Subcutaneous preadipocyte (primary cell): Measurements from ENCODE around the gene PRCC. TPM values are rescaled to one million over a fixed set of nuclear protein-coding genes. Genes with fewer than 3 reads are reported as not detected.

Source experiments
- total RNA-seq: library from RNA; depleted of rRNA; stranded (reverse); fragments of >200 nt; gene quantifications from 2 replicates; pipeline ENCODE4 v1.2.3, GENCODE V29; 2012

The PRCC gene, protein sequence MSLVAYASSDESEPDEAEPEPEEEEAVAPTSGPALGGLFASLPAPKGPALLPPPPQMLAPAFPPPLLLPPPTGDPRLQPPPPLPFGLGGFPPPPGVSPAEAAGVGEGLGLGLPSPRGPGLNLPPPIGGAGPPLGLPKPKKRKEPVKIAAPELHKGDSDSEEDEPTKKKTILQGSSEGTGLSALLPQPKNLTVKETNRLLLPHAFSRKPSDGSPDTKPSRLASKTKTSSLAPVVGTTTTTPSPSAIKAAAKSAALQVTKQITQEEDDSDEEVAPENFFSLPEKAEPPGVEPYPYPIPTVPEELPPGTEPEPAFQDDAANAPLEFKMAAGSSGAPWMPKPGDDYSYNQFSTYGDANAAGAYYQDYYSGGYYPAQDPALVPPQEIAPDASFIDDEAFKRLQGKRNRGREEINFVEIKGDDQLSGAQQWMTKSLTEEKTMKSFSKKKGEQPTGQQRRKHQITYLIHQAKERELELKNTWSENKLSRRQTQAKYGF
- total RNA-seq = 17.3 and 21.7 TPM in 2 replicates

DNA sequence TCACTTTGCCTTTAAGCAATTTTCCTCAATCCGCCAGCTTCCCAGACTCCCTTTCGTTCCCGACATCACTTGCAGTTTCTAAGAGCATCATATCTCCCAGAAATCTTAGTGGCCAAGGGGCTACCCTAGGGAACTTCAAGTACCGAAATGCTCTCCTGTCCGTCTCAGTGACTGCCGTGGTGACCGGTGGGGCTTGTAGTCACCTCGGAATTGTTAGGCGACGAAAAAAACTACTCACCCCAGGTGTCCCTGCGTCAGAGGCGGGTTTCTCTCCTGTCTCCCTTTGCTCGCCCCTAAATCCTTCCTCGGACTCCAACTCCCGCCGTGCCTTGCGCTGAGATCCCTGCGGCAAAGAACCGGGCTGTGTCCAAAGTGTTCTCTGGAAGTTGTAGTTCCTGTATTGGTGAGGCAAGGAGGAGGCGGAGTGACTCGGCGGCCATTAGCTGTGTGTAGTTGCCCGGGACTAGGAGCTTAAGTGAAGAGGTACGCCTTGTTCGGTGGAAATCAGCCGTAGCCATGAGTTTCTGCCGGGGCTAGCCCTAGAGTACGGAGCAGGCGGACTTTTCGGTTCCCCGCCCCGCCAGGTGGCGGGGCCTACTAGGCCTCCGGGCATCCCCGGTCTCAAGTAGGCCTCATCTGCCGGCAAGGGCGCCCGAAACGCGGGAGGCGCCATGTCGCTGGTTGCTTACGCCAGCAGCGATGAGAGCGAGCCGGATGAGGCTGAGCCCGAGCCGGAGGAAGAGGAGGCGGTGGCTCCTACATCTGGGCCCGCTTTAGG, at the start of gene PRCC:
Gene PRCC (plus strand): TSS at position 435 of the 778 bp plus-strand sequence. CDS start 237 bp downstream, at position 672.

DNA sequence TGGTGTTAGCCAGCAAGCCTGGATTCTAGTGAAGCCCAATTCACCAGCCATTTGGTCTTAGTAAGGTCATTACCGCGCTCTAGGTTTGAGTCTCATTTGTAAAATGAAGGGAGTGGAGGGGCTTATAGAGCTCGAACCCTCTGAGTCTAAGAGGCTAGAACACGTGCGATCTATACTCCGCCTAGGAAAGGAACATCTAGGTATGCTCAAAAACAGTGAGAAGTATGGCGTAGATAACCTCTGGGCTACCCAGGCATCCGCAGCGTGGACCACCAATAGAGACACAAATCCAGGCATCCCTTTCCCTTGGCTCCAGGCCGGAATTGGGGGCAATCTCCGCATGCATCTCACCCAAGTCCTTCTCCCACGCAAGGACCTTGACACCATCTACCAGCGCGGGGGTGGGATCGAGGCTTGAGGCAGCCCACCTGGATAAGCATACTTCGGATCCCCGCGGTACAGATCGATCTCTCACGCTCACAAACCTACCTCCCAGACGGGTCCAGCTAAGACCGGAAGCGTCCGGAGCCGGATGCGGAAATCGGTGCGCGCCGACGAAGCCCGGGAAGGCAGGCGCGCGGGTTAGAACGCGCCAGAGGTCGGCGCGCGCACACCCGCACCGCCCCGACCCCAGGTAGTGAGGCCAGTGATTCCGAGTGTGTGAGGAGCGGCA, 39.3 kb upstream of the PRCC start, which contains the start of gene METTL25B:
Gene METTL25B (plus strand): TSS at position 544 of the 673 bp plus-strand sequence. CDS start 636 bp downstream, outside the sequence.

DNA sequence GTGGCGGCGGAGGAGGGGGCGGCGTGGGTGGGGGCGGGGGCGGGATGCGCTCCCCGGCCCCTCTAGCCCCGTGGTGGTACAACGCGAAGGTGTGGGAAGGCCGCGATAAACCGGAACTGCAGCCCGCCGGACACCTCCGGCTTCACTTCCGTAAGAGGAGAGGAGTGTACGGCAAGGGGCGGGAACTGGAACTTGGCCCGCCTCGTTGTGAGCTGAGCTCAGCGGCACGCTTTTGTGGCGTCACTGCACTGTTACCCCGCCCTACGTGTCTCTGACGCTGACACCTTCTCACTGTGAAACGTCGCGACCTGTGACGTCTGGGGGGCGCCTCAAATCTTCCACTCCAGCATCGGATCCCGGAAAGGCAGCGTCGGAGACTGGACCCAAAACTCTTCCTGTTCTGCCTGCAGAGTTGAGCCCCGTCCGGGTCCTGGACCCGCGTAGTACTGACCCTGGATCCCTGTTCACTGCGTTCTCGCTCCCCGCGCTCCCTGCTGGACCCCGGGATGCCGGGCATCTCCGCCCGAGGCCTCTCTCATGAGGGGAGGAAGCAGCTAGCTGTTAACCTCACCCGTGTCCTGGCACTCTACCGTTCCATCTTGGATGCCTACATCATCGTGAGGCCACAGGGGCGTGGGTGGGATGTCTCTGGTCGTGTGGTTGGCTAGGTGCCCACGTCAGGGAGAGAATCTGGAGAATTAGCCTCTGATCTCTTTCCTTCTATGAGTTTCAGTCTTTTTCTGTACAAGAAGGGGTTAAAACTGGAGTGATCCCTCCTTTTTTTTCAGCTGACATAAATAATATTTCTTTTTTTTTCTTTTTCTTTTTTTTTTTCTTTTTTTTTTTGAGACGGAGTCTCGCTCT, 38.5 kb upstream of the PRCC start, which contains the start of gene ISG20L2:
Gene ISG20L2 (minus strand): TSS at position 168 of the 864 bp plus-strand sequence. CDS start 1,114 bp downstream, outside the sequence.

DNA sequence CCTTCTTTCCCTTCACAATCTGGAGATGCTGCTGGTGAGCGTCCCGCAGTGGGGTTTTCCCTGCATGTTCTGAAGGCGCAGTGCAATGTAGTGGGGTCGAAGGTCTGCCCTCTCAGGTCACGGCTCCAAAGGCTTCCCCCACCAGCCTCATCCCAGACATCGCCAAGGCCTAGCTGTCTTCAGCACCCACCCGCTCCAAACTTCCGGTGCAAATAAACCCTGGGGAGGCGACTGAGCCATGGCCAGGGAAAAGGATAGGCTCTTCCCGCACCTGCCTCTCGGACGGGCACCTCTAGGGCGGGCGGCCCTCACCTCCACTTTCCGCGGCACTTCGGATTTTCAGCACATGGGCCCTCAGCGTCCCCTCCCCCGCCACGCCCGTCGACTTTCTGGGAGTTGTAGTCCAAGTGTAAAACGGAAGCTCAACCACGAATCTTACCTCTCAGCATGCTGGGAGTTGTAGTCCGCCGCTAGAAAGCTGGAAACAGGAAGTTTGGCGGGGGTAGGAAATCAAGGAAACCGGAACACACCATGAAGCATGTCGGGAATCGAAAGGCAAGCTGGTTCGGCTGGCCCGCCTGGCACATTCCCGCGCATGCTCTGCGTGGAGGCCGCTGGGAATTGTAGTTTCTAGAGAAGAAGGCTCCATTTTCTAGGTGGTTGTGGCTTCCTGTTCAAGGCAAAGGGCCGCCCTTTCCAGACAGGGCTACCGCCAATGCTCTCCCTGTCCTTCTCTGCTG, 26.4 kb upstream of the PRCC start, which contains the start of gene MRPL24:
Gene MRPL24 (minus strand): TSS at position 348 of the 740 bp plus-strand sequence. CDS start 2,384 bp downstream, outside the sequence.

DNA sequence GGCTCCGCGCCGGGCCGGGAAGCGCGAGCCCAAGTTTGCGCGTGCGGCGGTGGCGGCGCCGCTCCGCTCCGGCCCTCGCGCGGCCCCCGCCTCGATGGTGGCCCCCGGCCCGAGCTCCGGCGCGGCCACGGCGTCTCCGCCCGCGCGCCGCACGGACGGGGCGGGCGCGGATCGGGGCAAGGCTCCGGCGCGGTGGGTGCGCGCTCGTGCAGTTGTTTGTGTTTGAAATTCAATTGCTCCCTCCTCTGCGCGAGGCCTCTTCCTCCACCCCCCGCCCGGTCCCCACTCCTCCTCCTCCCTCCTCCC, 15.9 kb upstream of the PRCC start, which contains the start of gene HDGF:
Gene HDGF (minus strand): TSS at position 225 of the 306 bp plus-strand sequence. CDS start 246 bp downstream, outside the sequence.

DNA sequence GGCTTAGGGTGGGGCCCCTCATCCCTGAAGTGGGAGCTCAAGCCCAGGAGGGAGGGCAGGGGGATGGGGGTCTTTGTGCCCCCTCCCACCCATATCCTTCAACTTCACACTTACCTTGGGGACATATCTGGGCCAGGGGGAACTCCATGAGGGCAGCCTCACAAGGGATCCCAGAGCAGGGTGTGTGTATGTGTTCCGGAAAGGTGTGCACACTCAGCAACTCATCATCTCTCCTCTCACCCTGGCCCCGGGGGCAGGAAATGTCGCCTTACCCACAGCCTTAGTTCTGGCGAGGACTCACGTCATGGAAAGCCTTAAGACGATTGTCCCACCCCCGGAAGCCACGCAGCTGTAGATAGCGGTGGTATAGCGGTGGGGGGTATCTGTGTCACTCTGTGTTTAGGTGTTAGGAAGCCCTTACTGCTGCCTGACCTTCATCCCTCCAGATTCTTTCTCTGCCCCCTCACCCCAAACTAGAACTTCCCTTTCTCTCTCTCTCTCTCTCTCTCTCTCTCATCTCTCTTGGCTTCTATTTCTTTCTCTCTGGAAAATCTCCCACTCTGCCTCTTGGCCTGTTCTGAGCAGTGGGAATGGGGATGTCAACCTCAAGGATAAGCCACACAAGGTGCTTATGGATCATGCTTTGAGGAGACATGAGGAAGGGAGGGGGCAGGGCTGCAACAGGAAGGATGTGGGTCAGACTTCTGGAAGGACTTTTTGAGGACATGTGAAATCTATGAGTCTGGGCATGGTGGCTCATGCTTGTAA, 49.4 kb downstream of the PRCC start, which contains the start of gene SH2D2A:
Gene SH2D2A (minus strand): TSS at position 288 of the 768 bp plus-strand sequence. CDS start 140 bp downstream, at position 148.

Other genes with a start within 250 kb of the PRCC start
- gene IQGAP3, start 195.0 kb upstream of the PRCC start, total RNA-seq = 32.7 and 54.2 TPM in 2 replicates
- gene TTC24, start 187.8 kb upstream of the PRCC start, total RNA-seq = not detected in 2 replicates
- 53.2 and 57.0 TPM in 2 replicates for gene NAXE, start 175.8 kb upstream of the PRCC start, total RNA-seq
- gene GPATCH4, start 166.1 kb upstream of the PRCC start, total RNA-seq = 12.9 and 20.5 TPM in 2 replicates
- not detected in 2 replicates for gene HAPLN2, start 148.1 kb upstream of the PRCC start, total RNA-seq
- gene BCAN, start 125.4 kb upstream of the PRCC start, total RNA-seq = not detected in 2 replicates
- gene NES, start 90.1 kb upstream of the PRCC start, total RNA-seq = 23.9 and 59.2 TPM in 2 replicates
- 27.2 and 45.6 TPM in 2 replicates for gene CRABP2, start 62.0 kb upstream of the PRCC start, total RNA-seq
- 8.8 and 9.8 TPM in 2 replicates for gene METTL25B, start 39.1 kb upstream of the PRCC start, total RNA-seq
- gene ISG20L2, start 38.8 kb upstream of the PRCC start, total RNA-seq = 18.0 and 25.0 TPM in 2 replicates
- gene MRPL24, start 26.4 kb upstream of the PRCC start, total RNA-seq = 40.3 and 52.2 TPM in 2 replicates
- gene HDGF, start 15.9 kb upstream of the PRCC start, total RNA-seq = 189 and 231 TPM in 2 replicates
- 0.20 TPM in 1 of 2 replicates, not detected in the other for gene SH2D2A, start 49.3 kb downstream of the PRCC start, total RNA-seq
- not detected in 2 replicates for gene INSRR, start 91.6 kb downstream of the PRCC start, total RNA-seq
- 0.20 TPM in 1 of 2 replicates, not detected in the other for gene NTRK1, start 93.3 kb downstream of the PRCC start, total RNA-seq
- gene PEAR1, start 126.2 kb downstream of the PRCC start, total RNA-seq = 1.1 and 5.7 TPM in 2 replicates
- 0.20 TPM in 1 of 2 replicates, not detected in the other for gene LRRC71, start 153.1 kb downstream of the PRCC start, total RNA-seq